HL-60 (cell line): Measurements from ENCODE around the gene DAGLA.

ENCODE experiments used
- SPI1 ChIP-seq: IDR thresholded peaks from 2 replicates; pipeline ENCODE4 v1.6.1; 2012; ENCODE audit warnings: low read depth, mild to moderate bottlenecking, borderline replicate concordance
- TF ChIP-seq, protein P1 (sequence below): IDR thresholded peaks from one replicate; pipeline ENCODE4 v1.5.1; 2011; ENCODE audit warnings: low read length, control low read depth, inconsistent platforms; ENCODE audit not compliant: insufficient read depth

GRCh38 chr11:61775106-61775505, 94.9 kb downstream of the DAGLA start:
- TF ChIP-seq, protein P1, sequence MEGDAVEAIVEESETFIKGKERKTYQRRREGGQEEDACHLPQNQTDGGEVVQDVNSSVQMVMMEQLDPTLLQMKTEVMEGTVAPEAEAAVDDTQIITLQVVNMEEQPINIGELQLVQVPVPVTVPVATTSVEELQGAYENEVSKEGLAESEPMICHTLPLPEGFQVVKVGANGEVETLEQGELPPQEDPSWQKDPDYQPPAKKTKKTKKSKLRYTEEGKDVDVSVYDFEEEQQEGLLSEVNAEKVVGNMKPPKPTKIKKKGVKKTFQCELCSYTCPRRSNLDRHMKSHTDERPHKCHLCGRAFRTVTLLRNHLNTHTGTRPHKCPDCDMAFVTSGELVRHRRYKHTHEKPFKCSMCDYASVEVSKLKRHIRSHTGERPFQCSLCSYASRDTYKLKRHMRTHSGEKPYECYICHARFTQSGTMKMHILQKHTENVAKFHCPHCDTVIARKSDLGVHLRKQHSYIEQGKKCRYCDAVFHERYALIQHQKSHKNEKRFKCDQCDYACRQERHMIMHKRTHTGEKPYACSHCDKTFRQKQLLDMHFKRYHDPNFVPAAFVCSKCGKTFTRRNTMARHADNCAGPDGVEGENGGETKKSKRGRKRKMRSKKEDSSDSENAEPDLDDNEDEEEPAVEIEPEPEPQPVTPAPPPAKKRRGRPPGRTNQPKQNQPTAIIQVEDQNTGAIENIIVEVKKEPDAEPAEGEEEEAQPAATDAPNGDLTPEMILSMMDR: no peak
- TF ChIP-seq SPI1: no peak
